GM19240 (cell line): ENCODE measurements around the gene THBS1.

Source experiments
- DNase-seq: peaks from one replicate; pipeline ENCODE4 v3.0.0; 2011; ENCODE audit warnings: low spot score; ENCODE audit not compliant: insufficient read length

The THBS1 gene

DNA sequence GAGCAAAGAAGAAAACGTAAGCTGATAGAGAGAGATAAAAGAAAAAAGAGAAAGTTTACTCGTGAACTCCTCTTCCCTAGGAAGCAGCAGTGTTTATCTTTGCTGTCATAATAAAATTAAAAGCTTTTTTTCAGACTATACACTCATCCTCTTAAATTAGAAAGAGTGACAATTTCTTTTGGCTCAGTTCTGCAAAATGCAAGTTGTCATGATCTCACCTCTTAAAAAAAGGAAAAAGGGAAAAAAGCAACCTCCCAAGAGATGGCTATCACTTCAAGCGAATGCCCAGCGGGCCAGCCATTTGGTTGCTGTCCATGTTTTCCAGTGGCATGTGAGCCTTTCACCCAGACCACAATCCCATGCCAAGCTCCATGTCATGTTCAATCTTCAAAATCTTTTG, 7.0 kb upstream of the THBS1 start:
- DNase-seq, result no peak

- no peak for DNase-seq
Measured at GRCh38 chr15:39574427-39574826, 6.5 kb upstream of the THBS1 start.

DNA sequence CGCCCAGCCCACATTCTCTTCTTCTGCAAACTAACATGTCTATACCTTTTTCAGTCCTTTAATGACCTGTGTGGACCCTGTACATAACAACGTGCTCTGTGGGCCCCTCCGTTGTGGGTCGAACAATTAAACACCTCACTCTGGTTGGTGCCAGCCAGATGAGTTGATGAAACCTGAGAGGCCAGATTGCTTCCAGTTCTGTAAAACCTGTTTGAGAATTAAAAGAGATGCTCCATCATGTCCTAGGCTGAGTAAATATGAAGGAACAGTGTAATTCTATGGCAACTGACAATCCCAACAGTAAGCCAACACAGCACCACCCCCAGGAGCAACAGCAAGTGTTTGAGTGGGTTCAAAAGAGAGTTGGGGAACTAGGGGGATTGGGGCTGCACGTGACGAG, 5.7 kb upstream of the THBS1 start:
- DNase-seq, result no peak

- DNase-seq, result no peak
Measured at GRCh38 chr15:39578851-39579486, 1.9 kb upstream of the THBS1 start.

DNA sequence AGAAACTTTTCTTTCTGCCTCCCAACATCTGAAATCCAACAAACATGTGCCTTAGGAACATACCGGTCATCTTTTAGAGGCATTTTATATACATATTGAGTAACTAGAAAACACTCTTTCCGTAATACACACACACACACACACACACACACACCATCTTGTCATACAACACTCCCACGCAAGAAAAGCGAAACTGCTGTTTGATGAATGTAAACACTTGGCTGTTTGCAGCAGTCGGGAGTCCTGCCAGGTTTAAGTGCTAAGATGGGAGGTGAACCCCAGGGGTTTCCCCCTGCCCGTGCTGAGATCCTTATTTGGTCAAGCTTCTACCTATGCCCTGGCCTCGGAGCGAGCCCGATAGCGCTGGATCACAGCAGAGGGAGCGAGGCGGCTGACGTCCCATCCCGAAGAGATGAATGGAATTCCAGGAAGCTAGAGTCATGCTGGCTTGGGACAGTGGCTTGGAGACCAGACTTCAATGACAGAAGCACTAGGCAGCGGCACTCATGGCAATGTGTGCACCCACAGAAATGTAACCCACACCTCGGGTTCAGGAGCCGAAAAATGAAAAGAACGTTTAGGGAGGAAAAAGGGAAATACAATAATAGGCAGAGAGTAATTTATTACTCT, 1.3 kb upstream of the THBS1 start:
- DNase-seq, result no peak

GRCh38 chr15:39580117-39580484, 778 bp upstream of the THBS1 start:
- DNase-seq, result peak; percentile 59

DNA sequence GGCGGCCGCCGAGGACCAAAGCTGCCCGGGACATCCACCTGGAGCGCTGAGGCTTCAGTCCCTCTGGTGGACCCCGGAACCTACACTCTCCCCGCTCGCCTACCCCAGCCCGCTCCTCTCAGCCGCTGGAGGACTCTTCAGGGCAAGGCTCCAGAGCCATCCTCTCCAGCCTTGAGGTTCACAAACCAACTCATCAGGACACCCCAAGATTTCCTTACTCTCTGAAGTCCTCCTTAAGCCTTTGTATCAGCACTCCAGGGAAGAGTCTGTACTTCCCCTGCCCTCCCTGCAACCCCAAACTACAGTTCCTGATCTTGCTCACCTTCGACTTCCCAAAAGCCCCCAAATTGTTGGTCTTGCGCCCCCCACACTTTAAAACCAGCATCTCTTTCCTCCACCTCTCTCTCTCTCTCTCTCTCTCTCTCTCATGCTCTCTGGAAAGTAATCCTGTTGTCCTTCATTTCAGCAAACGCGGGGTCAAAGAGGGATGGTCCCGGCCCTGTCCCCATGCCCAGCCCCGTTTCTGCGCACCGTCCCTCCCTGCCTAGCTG, 438 bp downstream of the THBS1 start:
- no peak for DNase-seq

DNA sequence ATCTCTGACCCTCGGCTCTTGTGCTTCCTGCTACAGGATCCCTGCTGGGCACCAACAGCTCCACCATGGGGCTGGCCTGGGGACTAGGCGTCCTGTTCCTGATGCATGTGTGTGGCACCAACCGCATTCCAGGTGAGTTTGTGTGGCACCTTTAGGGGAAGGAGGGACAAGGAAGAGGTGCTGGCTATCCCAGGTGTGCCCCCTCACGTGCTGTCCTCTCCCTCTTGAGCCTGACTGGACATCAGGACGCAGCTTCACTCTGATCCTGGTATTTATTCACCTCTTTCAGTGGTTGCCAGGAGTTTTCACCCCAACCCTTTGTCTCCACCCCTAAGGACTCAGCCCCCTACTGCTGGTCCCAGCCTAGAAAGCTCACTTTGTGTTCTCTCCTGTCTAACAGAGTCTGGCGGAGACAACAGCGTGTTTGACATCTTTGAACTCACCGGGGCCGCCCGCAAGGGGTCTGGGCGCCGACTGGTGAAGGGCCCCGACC, 960 bp downstream of the THBS1 start:
- no peak for DNase-seq

- DNase-seq, result no peak
Measured at GRCh38 chr15:39582286-39582976, 1.6 kb downstream of the THBS1 start.

DNA sequence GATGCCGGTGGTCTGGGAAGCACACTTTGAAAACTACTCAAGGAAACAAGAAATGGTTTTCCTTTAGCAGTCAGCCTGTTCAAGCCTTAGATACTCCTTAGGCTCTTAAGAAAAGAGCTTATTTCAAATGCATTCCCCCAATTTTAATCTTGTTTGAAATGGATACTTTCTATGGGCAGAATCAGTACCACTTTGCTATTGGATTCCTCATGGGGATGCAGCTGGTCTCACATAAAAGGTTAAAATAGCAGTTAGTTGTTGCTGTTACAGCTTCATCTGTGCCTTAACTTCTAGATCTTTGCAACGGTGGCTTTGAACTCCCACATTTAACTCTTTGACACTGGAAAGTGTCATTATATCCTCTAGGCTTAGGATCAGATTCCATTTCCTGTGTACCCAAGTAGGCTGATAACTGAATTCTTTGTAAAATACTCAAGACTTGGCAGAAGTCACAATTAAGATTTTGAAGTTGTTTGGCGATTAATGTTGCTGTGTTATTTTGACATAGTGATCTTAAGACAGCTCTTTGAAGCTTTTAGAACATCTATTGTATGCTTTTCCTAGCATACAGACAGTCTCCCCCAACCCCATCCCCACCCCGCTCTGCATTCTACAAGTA, 2.2 kb downstream of the THBS1 start:
- DNase-seq, result no peak

DNA sequence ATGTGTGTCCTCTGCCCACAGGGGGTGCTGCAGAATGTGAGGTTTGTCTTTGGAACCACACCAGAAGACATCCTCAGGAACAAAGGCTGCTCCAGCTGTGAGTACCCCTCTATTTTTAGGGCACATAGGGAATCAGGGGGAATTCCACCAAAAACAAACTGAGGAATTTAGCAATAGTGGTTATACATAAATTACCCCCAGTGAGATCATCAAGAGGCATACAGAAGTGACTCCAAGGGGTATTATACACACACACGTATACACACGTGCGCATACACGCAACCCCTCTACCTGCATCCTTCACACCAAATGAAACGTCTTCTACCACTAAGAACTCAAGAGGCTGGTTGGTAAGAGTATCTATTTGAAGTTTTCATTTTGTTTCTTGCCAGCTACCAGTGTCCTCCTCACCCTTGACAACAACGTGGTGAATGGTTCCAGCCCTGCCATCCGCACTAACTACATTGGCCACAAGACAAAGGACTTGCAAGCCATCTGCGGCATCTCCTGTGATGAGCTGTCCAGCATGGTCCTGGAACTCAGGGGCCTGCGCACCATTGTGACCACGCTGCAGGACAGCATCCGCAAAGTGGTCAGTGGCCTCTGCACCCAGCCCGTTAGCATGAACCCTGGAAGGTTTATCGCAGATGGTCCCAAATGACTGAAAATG, 2.9 kb downstream of the THBS1 start:
- DNase-seq, result no peak

DNA sequence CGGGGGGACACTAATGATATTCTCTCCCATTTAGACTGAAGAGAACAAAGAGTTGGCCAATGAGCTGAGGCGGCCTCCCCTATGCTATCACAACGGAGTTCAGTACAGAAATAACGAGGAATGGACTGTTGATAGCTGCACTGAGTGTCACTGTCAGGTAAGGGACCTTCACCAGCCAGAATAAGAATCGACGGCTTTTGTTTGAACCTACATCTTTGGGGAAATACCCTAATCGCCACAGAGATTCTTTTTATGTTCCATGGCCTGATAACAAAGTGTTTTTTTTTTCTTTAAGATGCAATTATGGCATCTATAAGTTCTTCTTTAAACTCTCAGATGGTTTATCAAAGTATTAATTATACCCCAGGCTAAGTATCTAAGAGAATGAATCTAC, 3.4 kb downstream of the THBS1 start:
- no peak for DNase-seq

DNA sequence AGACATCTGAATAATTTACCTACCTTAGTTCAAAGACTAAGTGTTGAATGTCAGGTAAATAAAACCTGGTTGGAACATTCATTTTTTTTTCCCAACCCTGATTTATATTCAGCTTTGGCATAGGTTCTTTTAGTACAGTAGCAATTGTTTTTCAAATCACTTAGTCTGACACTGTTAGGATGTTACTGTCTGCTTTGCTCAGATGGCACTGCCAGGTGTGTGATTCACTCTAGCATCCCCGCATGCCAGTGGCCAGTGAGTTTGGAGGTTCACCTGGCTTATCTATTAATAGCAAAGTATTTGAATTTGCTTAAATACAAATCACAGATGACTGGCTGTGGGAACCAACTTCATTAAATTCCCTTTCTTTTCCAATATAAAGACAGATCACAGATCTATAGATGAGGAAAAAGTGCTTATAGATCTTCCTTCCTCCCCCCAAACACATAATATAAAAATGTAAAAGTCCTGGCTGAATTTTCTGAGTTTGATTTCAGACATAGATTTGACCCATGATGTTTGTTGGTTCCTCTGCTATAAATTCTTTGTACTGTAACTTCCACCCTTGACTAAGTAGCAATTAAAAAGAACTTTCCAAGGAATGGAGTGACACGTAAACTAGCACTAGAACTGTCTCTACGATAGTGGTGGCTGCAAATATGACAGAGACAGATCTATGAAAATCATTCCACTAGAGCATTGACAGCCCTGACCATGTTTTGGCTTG, 3.9 kb downstream of the THBS1 start:
- no peak for DNase-seq

DNA sequence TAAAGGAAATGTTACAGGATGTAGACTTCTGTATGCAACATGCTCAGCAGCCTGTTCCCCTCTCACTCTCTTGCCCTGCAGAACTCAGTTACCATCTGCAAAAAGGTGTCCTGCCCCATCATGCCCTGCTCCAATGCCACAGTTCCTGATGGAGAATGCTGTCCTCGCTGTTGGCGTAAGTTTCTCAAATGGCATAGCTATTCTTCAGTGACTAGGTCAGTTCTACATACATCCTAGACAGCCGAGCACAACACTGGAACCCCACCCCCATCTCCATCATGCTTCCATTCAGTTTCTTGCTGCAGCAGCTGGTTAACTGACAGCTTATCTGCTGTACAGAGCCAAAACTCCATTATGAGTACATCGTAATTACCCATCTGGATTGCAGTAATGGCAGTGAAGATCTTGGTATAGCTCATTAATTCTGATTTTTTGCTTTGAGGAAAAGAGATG, 4.5 kb downstream of the THBS1 start:
- DNase-seq, result no peak

- no peak for DNase-seq
Measured at GRCh38 chr15:39585871-39586301, 5.0 kb downstream of the THBS1 start.

GRCh38 chr15:39586387-39587095, 5.7 kb downstream of the THBS1 start:
- DNase-seq, result no peak

DNA sequence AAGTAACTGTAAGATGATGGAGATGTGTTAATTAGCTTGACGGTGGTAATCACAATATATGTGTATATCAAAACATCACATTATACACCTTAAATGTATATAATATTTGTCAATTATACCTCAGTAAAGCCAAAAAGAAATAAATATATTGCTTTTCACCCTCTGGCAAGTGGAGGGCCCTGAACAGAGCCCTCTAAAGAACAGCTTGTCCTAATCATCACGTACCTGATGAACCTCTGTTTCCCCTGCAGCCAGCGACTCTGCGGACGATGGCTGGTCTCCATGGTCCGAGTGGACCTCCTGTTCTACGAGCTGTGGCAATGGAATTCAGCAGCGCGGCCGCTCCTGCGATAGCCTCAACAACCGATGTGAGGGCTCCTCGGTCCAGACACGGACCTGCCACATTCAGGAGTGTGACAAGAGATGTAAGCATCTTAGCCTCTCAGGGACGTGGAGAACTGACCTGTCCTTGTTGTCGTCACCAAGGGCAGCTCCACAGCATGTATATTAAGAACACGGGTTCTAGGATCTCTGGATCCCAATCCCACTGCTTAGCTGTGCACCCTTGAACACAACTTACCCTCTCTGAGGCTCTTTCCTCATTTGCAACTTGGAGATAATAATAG, 6.3 kb downstream of the THBS1 start:
- no peak for DNase-seq

DNA sequence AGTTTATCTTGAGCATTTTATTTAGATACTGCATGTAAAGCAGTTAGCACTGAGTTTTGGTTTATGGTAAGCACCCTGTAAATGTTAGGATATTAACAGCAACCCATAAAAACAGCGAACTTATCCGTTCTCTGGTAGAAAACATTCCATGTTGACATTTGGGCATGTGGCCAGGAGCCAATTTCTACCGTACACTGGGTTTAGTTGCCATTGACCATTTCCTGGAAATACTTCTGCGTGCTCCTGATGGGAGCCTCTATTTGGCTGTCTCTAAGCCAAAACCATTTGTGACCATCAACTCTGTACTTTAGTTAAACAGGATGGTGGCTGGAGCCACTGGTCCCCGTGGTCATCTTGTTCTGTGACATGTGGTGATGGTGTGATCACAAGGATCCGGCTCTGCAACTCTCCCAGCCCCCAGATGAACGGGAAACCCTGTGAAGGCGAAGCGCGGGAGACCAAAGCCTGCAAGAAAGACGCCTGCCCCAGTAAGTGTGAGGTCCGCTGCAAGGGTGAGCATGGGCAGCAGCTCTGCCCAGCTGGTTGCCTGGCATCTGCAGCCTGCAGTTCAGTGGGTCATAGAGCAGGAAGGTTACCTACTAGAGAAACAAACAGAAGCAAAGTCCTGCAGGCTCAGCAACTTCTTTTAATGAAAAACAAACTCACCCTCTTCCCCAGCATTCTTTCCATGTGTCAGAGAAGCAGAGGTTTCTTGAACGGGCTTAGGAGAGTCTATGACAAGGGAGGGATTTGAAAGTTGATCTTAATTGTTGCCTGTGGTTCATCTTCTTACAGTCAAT, 7.1 kb downstream of the THBS1 start:
- no peak for DNase-seq
